H1 (cell line): ENCODE results near the gene NENF. TPM values are rescaled to one million over a fixed set of nuclear protein-coding genes. Genes with fewer than 3 reads are reported as not detected.
A peak's percentile ranks its signal among the peaks of the same experiment; 100 is the strongest.

Experiments used
- CTCF ChIA-PET: fragments of 300-600 bp; sonication (Branson Sonifier 250); formaldehyde crosslinking; loops from one replicate; lab custom pipeline; 2021; ENCODE audit not compliant: partially characterized antibody; lab: Charles Lee
- POLR2A ChIA-PET: fragments of 300-600 bp; sonication (Branson Sonifier 250); formaldehyde crosslinking; loops from one replicate; lab custom pipeline; 2021; ENCODE audit warnings: inconsistent platforms; ENCODE audit not compliant: partially characterized antibody; lab: Charles Lee
- DNase-seq, 2 experiments: peaks; one replicate each; pipeline versions ENCODE4 v3.0.0 to v3.0.0-alpha.2; 2010 to 2022; ENCODE audit warnings: low spot score in 2 of 2, low read depth in 1 of 2, mixed read lengths in 1 of 2
- FAIRE-seq: peaks from 2 replicates; lab custom pipeline; 2011; peaks lifted over from hg19 to GRCh38; lab: Jason Lieb, UNC
- H2AFZ ChIP-seq: 2 replicates; pipeline ENCODE4 v1.8.1; 2012; ENCODE audit warnings: low read length, inconsistent platforms
- H2AK5ac ChIP-seq: 2 replicates; pipeline ENCODE4 v1.6.1; 2013; ENCODE audit warnings: low read depth, low read length
- H2BK120ac ChIP-seq: replicated peaks from 2 replicates; pipeline ENCODE3; 2013; ENCODE audit warnings: low read depth, low read length, inconsistent platforms
- H2BK12ac ChIP-seq: 2 replicates; pipeline ENCODE4 v1.6.1; 2013; ENCODE audit warnings: low read depth, low read length
- H2BK15ac ChIP-seq: 2 replicates; pipeline ENCODE4 v1.6.1; 2013; ENCODE audit warnings: low read length
- H2BK20ac ChIP-seq: 2 replicates; pipeline ENCODE4 v1.6.1; 2013; ENCODE audit warnings: low read length
- H2BK5ac ChIP-seq: 2 replicates; pipeline ENCODE4 v1.6.1; 2013; ENCODE audit warnings: low read depth, low read length
- H3K14ac ChIP-seq: 2 replicates; pipeline ENCODE4 v1.6.1; 2013; ENCODE audit warnings: inconsistent platforms; ENCODE audit not compliant: insufficient read length
- H3K18ac ChIP-seq: 2 replicates; pipeline ENCODE4 v1.6.1; 2013; ENCODE audit warnings: low read length; ENCODE audit errors: extremely low read depth
- H3K23ac ChIP-seq: 2 replicates; pipeline ENCODE4 v1.6.1; 2013; ENCODE audit warnings: inconsistent platforms; ENCODE audit not compliant: insufficient read length
- H3K23me2 ChIP-seq: 2 replicates; pipeline ENCODE4 v1.6.1; 2013; ENCODE audit warnings: low read depth, low read length
- H3K27ac ChIP-seq: 2 replicates; pipeline ENCODE4 v1.6.1; 2011; ENCODE audit warnings: low read depth, low read length, inconsistent platforms
- H3K27me3 ChIP-seq, 4 experiments: replicated peaks in 1 of 4; 1 replicate in 1 of 4; 2 replicates in 3 of 4; pipeline versions ENCODE4 v1.6.1 to v1.8.1; 2011 to 2013; ENCODE audit warnings: low read length in 3 of 4, mild to moderate bottlenecking in 3 of 4, inconsistent platforms in 2 of 4, mixed read lengths in 2 of 4, moderate library complexity in 1 of 4; ENCODE audit not compliant: control insufficient read depth in 3 of 4, insufficient read depth in 3 of 4; ENCODE audit errors: extremely low read depth in 1 of 4
- H3K36me3 ChIP-seq, 4 experiments: 2 replicates each; pipeline versions ENCODE4 v1.6.1 to v1.8.1; 2011 to 2013; ENCODE audit warnings: mild to moderate bottlenecking in 4 of 4, low read length in 3 of 4, moderate library complexity in 2 of 4, control low read depth in 1 of 4, inconsistent platforms in 1 of 4; ENCODE audit not compliant: insufficient read depth in 4 of 4, control insufficient read depth in 2 of 4
- H3K4ac ChIP-seq: replicated peaks from 2 replicates; pipeline ENCODE3; 2013; ENCODE audit warnings: low read length, low read depth, mixed read lengths, inconsistent platforms; ENCODE audit not compliant: insufficient read length
- H3K4me1 ChIP-seq, 4 experiments: replicated peaks in 1 of 4; 1 replicate in 1 of 4; 2 replicates in 3 of 4; pipeline versions ENCODE4 v1.6.1 to v1.8.1; 2011 to 2013; ENCODE audit warnings: low read length in 3 of 4, inconsistent platforms in 2 of 4, mixed read lengths in 1 of 4; ENCODE audit not compliant: insufficient read depth in 4 of 4, control insufficient read depth in 3 of 4
- H3K4me2 ChIP-seq, 2 experiments: 2 replicates each; pipeline versions ENCODE4 v1.6.1 to v1.8.1; 2011 to 2013; ENCODE audit warnings: low read depth in 2 of 2, low read length in 2 of 2, control low read depth in 1 of 2, inconsistent platforms in 1 of 2, mild to moderate bottlenecking in 1 of 2; ENCODE audit not compliant: insufficient read depth in 1 of 2
- H3K4me3 ChIP-seq, 4 experiments: fragments of 200-600, 300-600 bp in 1 of 4; sonication (generic), shearing (Covaris generic), sonication (Bioruptor Twin) in 1 of 4; 2 replicates each; pipeline versions ENCODE4 v1.5.1 to v1.8.1; 2011 to 2016; ENCODE audit warnings: low read length in 4 of 4, low read depth in 3 of 4, control low read depth in 2 of 4, inconsistent platforms in 2 of 4, mild to moderate bottlenecking in 2 of 4, mixed read lengths in 1 of 4, moderate library complexity in 1 of 4; ENCODE audit not compliant: insufficient read depth in 2 of 4; ENCODE audit errors: extremely low read depth in 1 of 4
- H3K56ac ChIP-seq: replicated peaks from 2 replicates; pipeline ENCODE3; 2013; ENCODE audit warnings: low read depth, mild to moderate bottlenecking, mixed read lengths, low read length, inconsistent platforms; ENCODE audit not compliant: insufficient read length
- H3K79me1 ChIP-seq: 2 replicates; pipeline ENCODE4 v1.6.1; 2013; ENCODE audit warnings: low read depth, low read length, control low read depth
- H3K79me2 ChIP-seq, 2 experiments: 2 replicates each; pipeline versions ENCODE4 v1.6.1 to v1.8.1; 2012 to 2013; ENCODE audit warnings: low read length in 2 of 2, mild to moderate bottlenecking in 2 of 2, inconsistent platforms in 1 of 2; ENCODE audit not compliant: insufficient read depth in 2 of 2, control insufficient read depth in 1 of 2
- H3K9ac ChIP-seq, 4 experiments: replicated peaks in 1 of 4; 1 replicate in 1 of 4; 2 replicates in 3 of 4; pipeline versions ENCODE4 v1.6.1 to v1.8.1; 2011 to 2013; ENCODE audit warnings: low read depth in 3 of 4, low read length in 3 of 4, control low read depth in 2 of 4, mild to moderate bottlenecking in 2 of 4, moderate library complexity in 2 of 4, inconsistent platforms in 1 of 4; ENCODE audit errors: extremely low read depth in 1 of 4
- H3K9me3 ChIP-seq, 2 experiments: 2 replicates each; pipeline versions ENCODE4 v1.6.1 to v1.8.1; 2012 to 2013; ENCODE audit warnings: mild to moderate bottlenecking in 2 of 2, moderate library complexity in 2 of 2, control low read depth in 1 of 2, inconsistent platforms in 1 of 2, low read depth in 1 of 2, low read length in 1 of 2, mixed read lengths in 1 of 2; ENCODE audit not compliant: insufficient read depth in 2 of 2
- H4K20me1 ChIP-seq, 2 experiments: replicated peaks in 1 of 2; 2 replicates each; pipeline versions ENCODE3 to v1.8.1; 2011 to 2013; ENCODE audit warnings: inconsistent platforms in 2 of 2, low read length in 2 of 2, mild to moderate bottlenecking in 1 of 2; ENCODE audit not compliant: insufficient read depth in 2 of 2, control insufficient read depth in 1 of 2
- H4K5ac ChIP-seq: 2 replicates; pipeline ENCODE4 v1.6.1; 2013; ENCODE audit warnings: low read length, low read depth, mixed read lengths, inconsistent platforms; ENCODE audit not compliant: insufficient read length
- H4K8ac ChIP-seq: 2 replicates; pipeline ENCODE4 v1.8.0; 2013; ENCODE audit warnings: mild to moderate bottlenecking, moderate library complexity, low read length, inconsistent platforms; ENCODE audit not compliant: insufficient read depth; ENCODE audit errors: extremely low read depth
- H4K91ac ChIP-seq: replicated peaks from 2 replicates; pipeline ENCODE3; 2013; ENCODE audit warnings: low read length, mixed read lengths, inconsistent platforms; ENCODE audit not compliant: insufficient read length
- PHF8 ChIP-seq: fragments of 200-600 bp; sonication (generic); conservative IDR thresholded peaks from 2 replicates; pipeline ENCODE4 v1.7.1; 2012; ENCODE audit warnings: low read depth, mild to moderate bottlenecking, inconsistent platforms, low read length, moderate library complexity
- RNF2 ChIP-seq: fragments of 200-900, 300-1000 bp; sonication (generic); IDR thresholded peaks from 2 replicates; pipeline ENCODE4 v1.7.1; 2016; ENCODE audit warnings: borderline replicate concordance, low read depth, mild to moderate bottlenecking, antibody characterized with exemption, low read length; ENCODE audit not compliant: poor library complexity, severe bottlenecking; ENCODE audit errors: missing control alignments
- SIX5 ChIP-seq: IDR thresholded peaks from 2 replicates; pipeline ENCODE4 v1.6.1; 2011; ENCODE audit warnings: mild to moderate bottlenecking, low read depth, low read length
- TBP ChIP-seq: IDR thresholded peaks from 2 replicates; pipeline ENCODE4 v1.6.1; 2011; ENCODE audit warnings: low read depth, low read length, improper control_type of control experiment
- WGBS, 2 experiments: shearing (Covaris generic) in 1 of 2; methylation state at CpG; one replicate each; pipeline versions ENCODE4 v1.1.6 to v1.1.7; 2013 to 2015; ENCODE audit warnings: low lambda C conversion rate in 2 of 2, mixed read lengths in 2 of 2, inconsistent platforms in 1 of 2, low coverage in 1 of 2, missing lambda C conversion rate in 1 of 2; ENCODE audit not compliant: insufficient replicate concordance in 2 of 2, insufficient coverage in 1 of 2, insufficient read length in 1 of 2; ENCODE audit errors: extremely low coverage in 1 of 2, missing lambda C conversion rate in 1 of 2; 5-methylcytosine and 5-hydroxymethylcytosine counted together
- polyA plus RNA-seq, 7 experiments: library from polyadenylated mRNA; depleted of rRNA in 3 of 7; stranded (reverse) in 5 of 7; unstranded in 2 of 7; fragments of >200 nt in 5 of 7; fragments of 200-250 nt in 2 of 7; gene quantifications; 1 replicate in 5 of 7; 2 replicates in 1 of 7; 4 replicates in 1 of 7; pipeline versions ENCODE4 v1.2.1 to v1.2.3, GENCODE V29; 2011 to 2013; ENCODE audit warnings: missing spikeins in 2 of 7, mixed read lengths in 2 of 7
- total RNA-seq: library from RNA; stranded (reverse); fragmentation: NEBNext Ultra II Directional; extraction: Animal tissue kit (Norgen Biotek cat#: 25700); gene quantifications from 2 replicates; pipeline ENCODE4 v1.2.1, GENCODE V29; 2021

NENF gene
- total and polyA plus RNA-seq, 2 of the 8 experiments (the other 6 are each of a cell fraction or from before 2014, with no cell fraction given) = 27.0 to 28.0 TPM

- Histone ChIP-seq H2BK15ac (no peak overlapping the region), H2BK120ac (no peak overlapping the region), H3K4ac (no peak overlapping the region), H3K4me3 (no peak overlapping the region), H4K91ac (no peak overlapping the region), H3K9ac (no peak overlapping the region), H3K4me1 (peaks cover 0 to 3% (median 2%) of the 10 kb centered on the region in 4 experiments; a peak in 3 of 7 replicates), H4K5ac (no peak overlapping the region), H3K4me2 (no peak overlapping the region), H3K27ac (no peak overlapping the region), H3K23me2 (0 out of 2 replicates have a peak, but pooled peaks cover 2% of the 10 kb centered on the region), H2AK5ac (no peak overlapping the region), H2BK5ac (no peak overlapping the region), H3K18ac (no peak overlapping the region), H4K8ac (no peak overlapping the region), H4K20me1 (no peaks in the 10 kb centered on the region), H3K23ac (no peak overlapping the region), H3K36me3 (no peaks in the 10 kb centered on the region), H2AFZ (no peak overlapping the region), H3K79me2 (no peaks in the 10 kb centered on the region), H3K79me1 (no peaks in the 10 kb centered on the region), H3K9me3 (no peaks in the 10 kb centered on the region), H2BK12ac (0 out of 2 replicates have a peak overlapping the region, but pooled peaks have one; percentile 50), H3K27me3 (no peaks in the 10 kb centered on the region), H3K56ac (no peak overlapping the region), H2BK20ac (no peak overlapping the region), H3K14ac (no peak overlapping the region)
- ChIA-PET POLR2A (interaction anchor here (1.1 to 7.2 kb wide), 2 partner anchors 125 to 131 kb away, joined by 3 to 56 read pairs; partner anchors contain the start of gene ATF3), CTCF (interaction anchor here (1.1 kb wide), 1 partner anchor 125 kb away, joined by 3 read pairs; the partner anchor contains the start of gene ATF3)
- FAIRE-seq (no peak), DNase-seq (no peak)
- TF ChIP-seq RNF2 (no peak), PHF8 (no peak), SIX5 (no peak), TBP (no peak)
- 94% methylated on average over 14 of the region's 14 CpGs; no CpG with 5 or more reads in 1 of the 2 experiments for WGBS, 2 experiments
Measured at GRCh38 chr1:212482637-212483441, 50.1 kb downstream of the NENF start.
